IPS-11a (cell line): ENCODE data around the gene GTF2A1L.
"Not testable (repeated sequence)": the region's sequence is repeated elsewhere in the genome, so short reads cannot be mapped to it uniquely, and the experiment has no call there.

Experiments
- H3K4me3 ChIP-seq: one replicate; pipeline ENCODE4 v1.5.1; 2013; ENCODE audit warnings: low read depth, low read length, control low read depth

GTF2A1L gene

DNA sequence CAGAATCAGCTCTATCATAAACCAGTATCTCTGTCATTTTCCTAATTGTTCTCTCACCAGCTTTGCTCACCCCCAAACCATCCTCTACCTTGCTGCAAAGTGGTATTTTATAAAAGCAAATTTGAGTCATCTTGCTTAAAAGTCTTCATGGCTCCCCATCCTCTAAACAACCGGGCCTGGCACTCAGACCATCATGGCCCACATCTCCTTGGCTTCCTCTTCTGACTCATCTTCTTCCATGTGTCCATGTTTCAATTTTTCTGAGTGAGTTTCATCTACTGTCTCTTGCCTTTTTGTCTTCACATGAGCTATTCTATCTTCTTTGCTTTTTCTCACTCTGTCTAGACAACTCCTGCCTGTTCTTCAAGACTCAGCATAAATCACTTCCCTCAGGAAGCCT lies 79.2 kb downstream of the GTF2A1L start:
- H3K4me3 ChIP-seq = no peak overlapping the region

DNA sequence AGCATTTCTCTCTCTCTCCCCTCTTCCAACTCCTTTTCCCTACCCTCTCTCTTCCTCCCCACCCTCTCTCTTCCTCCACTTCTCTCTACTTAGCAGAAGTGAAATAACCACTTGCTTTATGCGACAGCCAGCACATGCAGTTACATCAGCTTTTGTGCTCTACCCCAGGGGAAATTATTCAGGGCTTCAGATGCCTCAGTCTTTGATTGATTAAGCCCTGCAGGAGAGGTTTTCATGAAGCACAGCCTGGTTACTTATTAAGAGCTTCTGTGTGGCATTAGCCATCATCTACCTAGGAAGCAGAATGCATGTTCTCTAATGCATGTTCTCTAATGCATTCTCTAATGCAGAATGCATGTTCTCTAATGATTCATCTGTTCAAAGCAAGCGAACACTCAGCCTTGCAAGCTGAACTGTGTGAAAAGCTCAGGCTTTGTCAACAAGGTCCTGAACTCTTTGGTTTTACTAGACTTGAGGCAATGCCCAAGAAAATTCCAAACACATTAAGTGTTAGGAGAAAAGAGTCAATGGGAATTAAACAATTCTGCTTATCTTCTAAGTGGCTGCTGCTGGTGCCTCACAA lies 81.8 kb downstream of the GTF2A1L start:
- H3K4me3 ChIP-seq = no peak overlapping the region

DNA sequence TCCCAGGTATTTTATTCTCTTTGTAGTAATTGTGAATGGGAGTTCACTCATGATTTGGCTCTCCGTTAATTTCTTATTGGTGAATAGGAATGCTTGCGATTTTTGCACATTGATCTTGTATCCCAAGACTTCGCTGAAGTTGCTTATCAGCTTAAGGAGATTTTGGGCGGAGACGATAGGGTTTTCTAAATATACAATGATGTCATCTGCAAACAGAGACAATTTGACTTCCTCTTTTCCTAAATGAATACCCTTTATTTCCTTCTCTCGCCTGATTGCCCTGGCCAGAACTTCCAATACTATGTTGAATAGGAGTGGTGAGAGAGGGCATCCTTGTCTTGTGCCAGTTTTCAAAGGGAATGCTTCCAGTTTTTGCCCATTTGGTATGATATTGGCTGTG lies 86.0 kb downstream of the GTF2A1L start:
- H3K4me3 ChIP-seq = not testable (repeated sequence)

DNA sequence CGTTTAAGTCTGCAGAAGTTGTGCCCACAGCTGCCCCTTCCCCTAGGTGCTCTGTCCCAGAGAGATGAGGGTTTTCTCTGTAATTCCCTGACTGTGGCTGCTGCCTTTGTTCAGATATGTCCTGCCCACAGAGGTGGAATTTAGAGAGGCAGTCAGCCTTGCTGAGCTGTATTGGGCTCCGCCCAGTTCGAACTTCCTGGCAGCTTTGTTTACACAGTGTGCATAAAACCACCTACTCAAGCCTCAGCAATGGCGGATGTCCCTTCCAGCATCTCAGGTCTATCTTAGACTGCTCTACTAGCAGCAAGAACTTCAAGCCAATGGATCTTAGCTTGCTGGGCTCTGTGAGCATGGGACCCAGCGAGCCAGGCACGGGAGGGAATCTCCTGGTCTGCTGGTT lies 89.8 kb downstream of the GTF2A1L start:
- no peak overlapping the region for H3K4me3 ChIP-seq

DNA sequence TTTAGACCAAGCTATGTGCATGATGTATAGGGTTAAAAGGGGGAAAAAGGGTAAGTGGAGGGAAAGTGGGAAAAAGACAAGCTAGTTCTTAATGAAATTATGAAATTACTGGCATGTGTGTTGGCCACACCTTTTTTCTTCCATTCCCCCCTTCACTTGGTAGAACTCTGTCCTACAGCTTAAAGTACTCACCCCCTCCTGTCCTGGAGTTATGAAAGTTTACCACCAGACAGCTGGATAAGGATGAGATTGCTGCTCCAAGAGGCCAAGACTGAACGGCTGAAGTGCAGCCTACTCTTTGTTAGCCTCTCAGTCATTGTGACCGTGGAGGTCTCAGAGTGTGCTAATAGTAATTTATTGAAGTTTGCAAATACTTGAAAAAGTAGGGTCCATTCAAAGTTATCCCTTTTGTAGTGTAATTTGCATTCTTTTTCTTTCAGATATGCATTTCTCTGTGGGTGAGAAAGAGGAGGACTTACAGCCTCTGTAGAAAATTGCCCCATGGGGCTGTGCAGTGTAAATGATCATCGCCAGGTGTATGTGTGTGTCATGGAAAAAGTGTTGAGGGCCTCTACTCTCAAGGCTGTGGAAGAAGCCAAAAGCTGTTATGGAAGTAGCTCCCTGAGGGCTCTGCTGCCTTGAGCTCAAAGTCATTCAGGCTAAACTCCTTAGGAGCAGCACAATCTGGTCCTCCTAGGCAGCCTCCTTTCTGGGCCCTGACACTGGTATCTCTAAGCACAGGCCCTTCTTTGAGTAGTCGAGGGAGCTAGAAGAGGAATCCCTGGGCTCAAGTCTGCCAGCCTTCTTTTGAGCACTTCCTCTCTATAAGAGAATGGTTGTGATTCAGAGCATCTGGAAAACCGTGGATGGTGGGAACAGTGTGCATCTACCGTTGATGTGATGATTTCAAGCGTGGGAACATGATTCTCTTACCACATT lies 91.7 kb downstream of the GTF2A1L start:
- H3K4me3 ChIP-seq = no peak overlapping the region

DNA sequence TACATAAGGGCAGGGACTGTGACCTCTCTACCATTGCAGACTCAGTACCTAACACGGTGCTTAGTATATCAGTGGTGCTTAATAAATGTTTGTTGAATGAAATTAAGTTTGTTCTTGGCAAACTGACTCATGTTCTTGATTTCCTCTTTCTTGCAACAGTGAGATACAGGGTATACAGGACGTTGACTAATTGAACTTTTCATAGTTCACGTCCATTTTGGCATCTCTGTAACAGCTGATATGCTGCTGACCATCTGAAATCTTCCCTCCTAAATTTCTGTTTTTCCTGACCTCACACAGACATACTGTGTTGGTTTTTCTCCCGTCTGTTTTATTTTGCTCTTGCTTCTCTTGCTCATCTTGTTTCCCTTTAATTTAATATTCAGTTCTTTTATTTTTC lies 93.7 kb downstream of the GTF2A1L start:
- no peak overlapping the region for H3K4me3 ChIP-seq

DNA sequence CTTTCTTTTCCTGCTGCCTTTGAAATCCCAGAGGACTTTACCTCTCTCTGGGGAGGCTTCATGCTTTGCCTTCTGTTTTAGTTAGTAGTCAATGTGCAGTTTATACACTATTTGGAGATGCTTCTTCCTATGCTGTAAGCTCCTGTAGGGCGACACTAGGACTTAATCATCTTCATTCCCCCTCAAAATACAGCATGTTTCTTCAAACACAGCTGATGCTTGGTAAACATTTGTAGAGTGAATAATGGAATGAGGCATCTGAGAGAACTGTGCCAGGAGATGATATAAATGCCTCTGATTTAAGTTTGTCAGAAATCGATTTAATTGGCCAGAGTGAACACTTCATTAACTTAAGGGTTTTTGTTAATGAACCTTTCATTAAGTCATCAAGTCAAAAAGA lies 94.5 kb downstream of the GTF2A1L start:
- no peak overlapping the region for H3K4me3 ChIP-seq

DNA sequence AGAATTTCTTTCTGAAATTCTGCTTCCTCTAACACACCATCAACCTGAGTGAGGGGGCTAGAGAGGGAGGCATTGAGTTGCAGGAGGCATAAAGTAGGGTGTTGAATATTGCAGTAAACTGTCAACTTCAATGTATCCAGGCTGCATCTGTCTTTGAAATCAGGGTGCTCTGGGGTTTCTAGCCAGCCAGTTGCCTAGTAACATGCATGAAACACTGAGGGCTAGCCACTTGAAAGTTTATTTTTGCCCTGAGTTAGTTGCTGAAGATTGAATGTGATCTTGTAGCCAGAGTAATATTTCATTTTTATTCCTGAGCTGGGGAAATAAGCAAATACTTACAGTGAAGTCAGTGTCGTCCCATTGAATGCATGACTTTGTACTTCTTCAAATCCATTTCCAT lies 96.0 kb downstream of the GTF2A1L start:
- no peak overlapping the region for H3K4me3 ChIP-seq

DNA sequence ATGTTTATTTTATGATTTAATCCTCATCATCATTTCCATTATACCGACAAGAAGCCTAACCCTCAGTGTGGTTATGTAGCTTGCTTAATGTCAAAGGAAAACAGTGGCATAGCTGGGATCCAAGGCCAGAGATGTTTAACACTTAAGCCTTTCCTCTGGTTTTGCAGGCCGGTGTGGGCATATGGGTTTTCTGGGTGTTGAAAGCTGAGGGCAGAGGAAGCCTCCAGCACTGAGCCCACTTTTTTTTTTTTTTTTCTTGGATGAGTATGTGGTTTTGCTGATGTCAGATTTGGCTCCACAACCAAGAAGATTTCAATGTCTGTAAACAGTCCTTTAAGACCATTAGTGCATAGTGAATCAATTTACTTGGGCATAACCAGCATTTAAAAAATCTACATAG lies 96.6 kb downstream of the GTF2A1L start:
- H3K4me3 ChIP-seq = no peak overlapping the region

DNA sequence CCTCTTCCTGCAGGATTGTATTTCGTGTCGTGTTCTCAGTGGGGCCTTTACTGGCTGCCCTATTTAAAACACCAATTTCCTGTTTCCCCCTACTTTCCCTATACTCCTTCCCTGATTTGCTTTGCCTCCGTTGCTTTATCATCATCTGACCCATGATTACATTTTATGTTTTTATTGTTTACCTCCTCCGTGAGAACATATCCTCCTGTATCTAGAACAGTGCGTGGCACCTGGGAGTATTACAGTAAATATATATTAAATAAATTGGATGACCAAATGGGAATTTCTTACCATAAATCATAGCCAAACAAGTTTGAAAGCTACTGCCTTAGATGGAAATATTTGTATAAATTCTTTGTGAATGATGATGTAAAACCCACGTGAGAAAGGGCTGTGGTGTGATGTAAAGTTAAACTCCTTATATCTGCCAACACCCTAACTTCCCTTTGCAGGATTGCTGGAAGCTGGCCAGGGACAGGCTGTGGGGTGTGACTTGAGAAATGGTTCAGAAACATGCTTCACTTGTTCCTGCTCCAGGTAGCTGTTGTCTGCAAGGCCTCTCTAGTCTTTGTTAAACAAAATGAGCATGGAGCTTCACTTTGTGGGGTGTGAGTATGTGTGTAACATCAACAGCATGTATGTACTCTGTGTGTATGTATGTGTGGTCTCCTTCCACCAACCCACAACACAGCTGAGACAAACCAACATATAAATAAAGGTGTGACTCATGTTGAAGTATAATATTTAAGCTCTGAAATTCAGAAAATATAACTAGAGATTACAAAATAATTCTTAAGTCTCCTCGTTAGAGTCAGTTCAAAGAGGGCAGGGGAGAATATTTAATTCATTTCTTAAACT lies 97.6 kb downstream of the GTF2A1L start:
- no peak overlapping the region for H3K4me3 ChIP-seq

DNA sequence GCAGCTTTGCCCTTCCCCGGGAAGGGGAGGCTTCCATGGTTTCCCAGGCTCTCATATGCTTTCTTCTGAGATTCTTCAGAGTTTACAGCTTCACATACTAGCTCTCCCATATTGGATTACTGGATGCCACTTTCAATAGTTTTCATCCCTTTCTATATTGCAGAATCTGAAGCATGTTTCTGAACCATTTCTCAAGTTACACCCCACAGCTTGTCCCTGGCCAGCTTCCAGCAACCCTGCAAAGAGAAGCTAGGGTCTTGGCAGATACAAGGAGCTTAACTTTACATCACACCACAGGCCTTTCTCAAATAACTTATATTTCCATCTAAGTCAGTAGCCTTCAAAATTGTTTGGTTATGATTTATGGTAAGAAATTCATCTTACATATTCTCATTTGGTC lies 98.3 kb downstream of the GTF2A1L start:
- no peak overlapping the region for H3K4me3 ChIP-seq

DNA sequence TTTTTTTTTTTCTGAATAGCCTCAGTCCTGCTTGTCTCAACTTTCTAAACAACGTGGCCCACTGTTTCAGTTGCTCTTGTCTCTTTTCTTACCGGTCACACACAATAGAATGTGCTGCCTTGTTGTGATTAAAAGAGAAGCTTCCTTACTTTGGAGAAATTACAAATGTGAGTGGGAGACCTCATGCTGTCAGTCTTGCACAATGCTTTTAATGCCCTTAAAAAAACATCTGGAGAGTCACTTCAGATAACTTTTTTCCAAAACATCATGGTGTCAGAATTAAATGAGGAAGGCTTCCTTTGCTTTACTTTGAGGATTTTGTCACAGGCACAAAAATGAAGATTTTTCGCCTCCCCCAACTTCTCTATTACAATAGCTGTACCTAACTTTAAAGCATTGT lies 100.2 kb downstream of the GTF2A1L start:
- no peak overlapping the region for H3K4me3 ChIP-seq

DNA sequence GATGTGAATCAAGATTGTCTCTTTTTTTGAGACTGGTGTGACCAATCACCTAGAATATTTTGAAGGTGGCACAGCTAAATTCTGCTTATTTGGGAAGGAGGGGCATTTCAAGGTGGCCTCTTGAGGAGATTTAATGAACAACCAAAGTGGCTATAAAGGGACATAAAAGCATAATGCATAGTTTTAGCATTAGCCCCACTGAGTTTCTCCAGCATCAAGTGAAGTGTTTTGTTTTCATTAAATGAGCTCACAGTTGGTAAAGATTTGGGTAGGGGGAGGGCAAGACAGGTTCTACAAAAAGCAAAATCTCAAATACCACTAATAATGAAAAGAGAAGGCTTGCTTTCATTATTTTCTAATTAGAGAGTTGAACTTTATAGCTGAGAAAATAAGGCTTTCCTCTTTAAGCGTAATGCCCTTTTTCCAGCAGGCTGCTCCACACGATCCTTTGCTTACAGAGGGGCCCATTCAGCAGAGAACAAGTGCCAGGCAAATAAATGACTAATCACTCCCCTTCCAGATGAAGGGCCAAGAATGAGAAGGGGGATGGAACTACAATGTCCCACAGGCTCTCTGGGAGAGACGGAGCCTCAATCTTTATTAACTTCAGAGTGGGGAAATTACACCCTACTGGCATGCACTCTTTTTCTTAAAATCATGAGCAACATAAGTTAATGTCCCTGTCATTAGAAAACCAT lies 102.0 kb downstream of the GTF2A1L start:
- H3K4me3 ChIP-seq = no peak overlapping the region

DNA sequence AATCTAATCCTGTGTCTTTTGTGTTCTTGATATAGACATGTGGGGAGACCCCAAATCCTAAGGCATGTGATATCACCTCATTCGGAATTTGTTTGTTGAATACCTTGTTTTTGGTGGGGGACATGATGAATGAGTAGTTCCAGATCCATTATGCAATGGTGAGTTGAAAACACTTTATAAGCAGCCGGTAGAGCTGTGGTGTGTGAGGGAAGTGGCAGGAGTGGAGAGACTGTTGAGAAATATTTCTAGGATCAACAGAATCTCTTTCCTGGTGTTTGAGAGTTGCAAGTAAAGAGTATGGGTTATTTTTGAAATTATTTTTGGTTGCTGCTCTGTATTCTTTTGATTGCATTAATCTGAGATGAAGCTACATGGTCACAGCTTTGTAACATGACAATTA lies 103.5 kb downstream of the GTF2A1L start:
- H3K4me3 ChIP-seq = no peak overlapping the region

DNA sequence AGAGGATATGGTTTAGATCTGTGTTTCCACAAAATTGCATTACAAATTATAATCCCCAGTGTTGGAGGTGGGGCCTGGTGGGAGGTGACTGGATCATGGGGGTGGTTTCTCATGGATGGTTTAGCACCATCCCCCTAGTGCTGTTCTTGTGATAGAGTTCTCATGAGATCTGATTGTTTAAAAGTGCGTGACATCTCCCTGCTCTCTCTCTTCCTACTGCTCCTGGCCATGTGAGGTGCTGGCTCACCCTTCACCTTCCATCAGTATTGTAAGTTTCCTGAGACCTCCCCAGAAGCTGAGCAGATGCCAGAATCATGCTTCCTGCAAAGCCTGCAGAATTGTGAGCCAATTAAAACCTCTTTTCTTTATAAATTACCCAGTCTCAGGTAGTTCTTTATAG lies 104.7 kb downstream of the GTF2A1L start:
- no peak overlapping the region for H3K4me3 ChIP-seq

DNA sequence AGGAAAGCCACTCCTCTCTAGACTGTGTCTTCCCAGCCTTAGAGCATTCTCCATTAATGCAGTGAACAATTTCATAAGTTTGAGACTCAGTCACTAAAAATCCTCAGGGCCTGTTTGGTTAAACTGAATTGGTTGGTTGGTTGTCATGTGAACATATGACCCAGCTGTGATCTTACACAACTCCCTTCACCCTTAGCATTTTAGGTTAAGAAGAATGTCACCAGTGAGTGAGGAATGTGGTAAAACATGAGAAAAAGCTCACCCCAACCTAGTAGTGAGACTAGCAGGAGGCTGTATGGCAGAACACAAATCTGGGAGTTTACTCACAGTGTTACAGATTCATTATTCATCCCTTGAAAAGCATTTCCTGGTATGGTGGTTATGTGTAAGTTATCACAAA lies 105.5 kb downstream of the GTF2A1L start:
- no peak overlapping the region for H3K4me3 ChIP-seq

DNA sequence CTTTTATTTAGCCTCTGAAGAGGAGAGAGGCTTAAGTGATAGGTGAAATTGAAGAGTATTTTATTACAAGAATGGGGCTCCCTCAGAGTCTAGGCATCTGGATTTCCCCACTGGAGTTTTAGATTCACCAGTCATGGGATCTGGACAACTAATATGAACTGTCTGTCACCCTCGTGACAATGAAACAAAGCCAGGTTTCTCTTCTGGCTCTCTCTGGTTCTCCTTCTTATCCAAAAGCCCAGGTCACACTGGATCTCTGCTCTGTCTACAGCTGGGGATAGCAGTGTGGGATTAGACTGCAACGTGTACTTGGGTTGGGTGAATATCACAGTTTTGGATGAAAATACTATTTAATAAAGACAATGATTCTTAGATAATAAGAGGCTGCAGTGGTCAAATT lies 106.6 kb downstream of the GTF2A1L start:
- H3K4me3 ChIP-seq = no peak overlapping the region

DNA sequence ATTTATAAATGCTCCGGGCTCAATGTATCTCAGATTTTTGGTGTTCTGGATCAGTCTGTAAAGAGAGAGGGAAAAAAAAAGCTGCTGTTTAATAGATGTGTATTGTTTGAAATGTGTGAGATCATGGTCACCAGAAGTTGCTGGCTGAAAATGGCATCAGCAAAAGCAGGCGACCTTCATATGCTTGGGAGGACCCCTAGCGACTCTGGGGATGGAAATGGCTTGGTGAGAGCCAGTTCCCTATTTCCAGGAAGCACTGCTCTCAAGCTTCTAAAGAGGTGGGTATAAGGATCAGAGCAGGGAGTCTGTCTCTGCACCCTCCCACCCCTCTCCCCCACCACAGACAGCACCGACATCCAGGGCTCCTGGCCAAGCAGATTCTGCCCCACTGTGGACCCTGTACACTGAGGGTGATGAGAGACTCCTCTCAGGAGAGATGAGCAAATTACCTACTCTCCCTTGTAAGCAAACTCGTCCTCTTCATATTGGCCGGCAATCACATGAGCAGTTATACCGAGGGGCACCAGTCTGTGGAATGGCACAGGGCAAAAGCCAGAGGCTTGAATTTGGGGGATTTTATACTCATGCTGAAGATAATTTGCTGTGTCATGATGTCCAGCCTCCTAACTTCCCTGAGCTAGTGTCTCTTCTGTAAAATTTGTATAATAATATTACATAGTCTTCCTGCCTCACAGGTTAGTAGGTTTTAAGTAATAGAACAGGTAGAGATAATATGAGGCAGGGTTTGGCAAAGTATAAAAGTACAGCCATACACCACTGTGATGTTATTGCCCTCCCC lies 108.2 kb downstream of the GTF2A1L start:
- H3K4me3 ChIP-seq = no peak overlapping the region

DNA sequence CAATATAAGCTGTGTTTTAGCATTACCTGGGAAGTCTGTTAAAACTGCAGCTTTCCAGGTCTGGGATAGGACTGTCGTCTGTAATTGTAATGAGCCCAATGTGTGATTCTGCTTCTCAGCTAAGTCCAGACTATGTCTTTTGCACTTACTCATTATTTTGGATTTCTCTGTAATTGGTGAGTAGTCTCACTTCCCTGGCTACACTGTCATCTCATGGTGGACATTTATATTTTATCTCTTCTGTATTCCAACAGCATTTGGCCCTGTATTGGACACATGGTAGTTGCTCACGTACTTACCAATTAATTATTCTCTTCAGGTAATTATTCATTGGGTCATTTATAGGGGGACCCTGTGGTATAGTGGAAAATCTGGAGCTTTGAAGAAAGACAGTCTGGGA lies 109.9 kb downstream of the GTF2A1L start:
- H3K4me3 ChIP-seq = no peak overlapping the region

DNA sequence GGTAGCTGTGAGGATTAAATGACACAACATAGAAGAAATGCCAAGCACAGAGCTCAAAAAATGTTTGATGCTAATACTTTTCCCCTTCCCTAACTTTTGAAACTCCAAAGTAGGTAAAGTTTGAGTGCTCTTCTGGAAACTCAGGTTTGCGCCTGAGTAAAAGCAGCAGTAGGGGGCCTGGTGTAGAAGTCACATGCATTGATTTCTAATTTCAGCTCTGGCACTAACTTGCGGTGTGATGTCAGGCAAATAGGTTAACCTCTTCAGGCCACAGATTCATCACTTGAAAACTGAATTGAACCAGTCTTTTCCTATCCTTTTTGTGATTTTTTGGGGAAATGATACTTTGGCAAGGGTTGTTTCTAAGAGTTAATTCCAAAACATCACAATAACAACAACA lies 110.6 kb downstream of the GTF2A1L start:
- no peak overlapping the region for H3K4me3 ChIP-seq
